ENCODE results near the gene OR51E2. TPM values are rescaled to one million over a fixed set of nuclear protein-coding genes. Genes with fewer than 3 reads are reported as not detected.
A peak's percentile ranks its signal among the peaks of the same experiment; 100 is the strongest.

The OR51E2 gene
- total and polyA plus RNA-seq, 4 donors = 0.51 to 1.2 TPM; not detected in 2

- ATAC-seq (ENCODE audit: low FRiP score) (no peak), DNase-seq (no peak)
- no peaks in the 10 kb centered on the region for H3K36me3 ChIP-seq (ENCODE audit: control insufficient read depth in 1 of 2, insufficient read depth in 2 of 2, low read length in 1 of 2)
- no peak overlapping the region for H3K4me3 ChIP-seq (ENCODE audit: low read length in 2 of 2)
- H3K27me3 ChIP-seq (ENCODE audit: control insufficient read depth in 1 of 2, insufficient read depth in 2 of 2, low read length in 1 of 2) = no peaks in the 10 kb centered on the region
- 73 to 81% methylated on average over 2 of the region's 2 CpGs for WGBS, 2 donors
- H3K27ac ChIP-seq (ENCODE audit: low read depth in 1 of 2, low read length in 2 of 2) = no peak overlapping the region
- intact Hi-C loops (cut with DNase I) = no loop called here
- no peaks in the 10 kb centered on the region for H3K9me3 ChIP-seq (ENCODE audit: control insufficient read depth, low read length)
- no peaks in the 10 kb centered on the region for H3K4me1 ChIP-seq (ENCODE audit: control insufficient read depth in 1 of 2, insufficient read depth in 2 of 2, low read length in 2 of 2)
Measured at GRCh38 chr11:4645974-4646373, 51.7 kb downstream of the OR51E2 start.

GRCh38 chr11:4644233-4644632 is 53.4 kb downstream of the OR51E2 start:
- Histone ChIP-seq H3K4me3 (ENCODE audit: low read length in 2 of 2) (no peak overlapping the region), H3K9me3 (ENCODE audit: control insufficient read depth, low read length) (no peaks in the 10 kb centered on the region), H3K4me1 (ENCODE audit: control insufficient read depth in 1 of 2, insufficient read depth in 2 of 2, low read length in 2 of 2) (no peaks in the 10 kb centered on the region), H3K27me3 (ENCODE audit: control insufficient read depth in 1 of 2, insufficient read depth in 2 of 2, low read length in 1 of 2) (no peaks in the 10 kb centered on the region), H3K27ac (ENCODE audit: low read depth in 1 of 2, low read length in 2 of 2) (no peak overlapping the region), H3K36me3 (ENCODE audit: control insufficient read depth in 1 of 2, insufficient read depth in 2 of 2, low read length in 1 of 2) (no peaks in the 10 kb centered on the region)
- 40 to 41% methylated on average over 4 of the region's 4 CpGs for WGBS, 2 donors
- intact Hi-C loops (cut with DNase I) = no loop called here
- ATAC-seq (ENCODE audit: low FRiP score) = no peak
- DNase-seq = no peak

- no peak within 1 kb of the TSS for H3K27ac ChIP-seq (ENCODE audit: low read depth in 1 of 2, low read length in 2 of 2)
- H3K27me3 ChIP-seq (ENCODE audit: control insufficient read depth in 1 of 2, insufficient read depth in 2 of 2, low read length in 1 of 2) = no peaks in the 10 kb centered on the region
- no peaks in the 10 kb centered on the region for H3K9me3 ChIP-seq (ENCODE audit: control insufficient read depth, low read length)
- H3K4me3 ChIP-seq (ENCODE audit: low read length in 2 of 2) = no peak within 1 kb of the TSS
- WGBS, 2 donors = 64 to 79% methylated on average over 3 of the region's 3 CpGs
- H3K36me3 ChIP-seq (ENCODE audit: control insufficient read depth in 1 of 2, insufficient read depth in 2 of 2, low read length in 1 of 2) = no peaks in the 10 kb centered on the region
- DNase-seq = no peak
- H3K4me1 ChIP-seq (ENCODE audit: control insufficient read depth in 1 of 2, insufficient read depth in 2 of 2, low read length in 2 of 2) = no peaks in the 10 kb centered on the region
- intact Hi-C loops (cut with DNase I) = no loop called here
- ATAC-seq (ENCODE audit: low FRiP score) = no peak
Measured at GRCh38 chr11:4643682-4644081, 54.0 kb downstream of the OR51E2 start, which contains the start of gene OR51E1. OR51E1 (plus strand) TSS chr11:4643982; CDS start chr11:4652527, 8,545 bp downstream.

- H3K9me3 ChIP-seq (ENCODE audit: control insufficient read depth, low read length) = no peaks in the 10 kb centered on the region
- no peaks in the 10 kb centered on the region for H3K36me3 ChIP-seq (ENCODE audit: control insufficient read depth in 1 of 2, insufficient read depth in 2 of 2, low read length in 1 of 2)
- 9 to 10% methylated on average over 5 of the region's 5 CpGs for WGBS, 2 donors
- H3K4me3 ChIP-seq (ENCODE audit: low read length in 2 of 2) = no peak overlapping the region
- DNase-seq (no peak), ATAC-seq (ENCODE audit: low FRiP score) (no peak)
- no peaks in the 10 kb centered on the region for H3K4me1 ChIP-seq (ENCODE audit: control insufficient read depth in 1 of 2, insufficient read depth in 2 of 2, low read length in 2 of 2)
- H3K27ac ChIP-seq (ENCODE audit: low read depth in 1 of 2, low read length in 2 of 2) = no peak overlapping the region
- no peaks in the 10 kb centered on the region for H3K27me3 ChIP-seq (ENCODE audit: control insufficient read depth in 1 of 2, insufficient read depth in 2 of 2, low read length in 1 of 2)
- intact Hi-C loops (cut with DNase I) = no loop called here
Measured at GRCh38 chr11:4643076-4643475, 54.6 kb downstream of the OR51E2 start.

- Histone ChIP-seq H3K27ac (ENCODE audit: low read depth in 1 of 2, low read length in 2 of 2) (no peak overlapping the region), H3K36me3 (ENCODE audit: control insufficient read depth in 1 of 2, insufficient read depth in 2 of 2, low read length in 1 of 2) (no peaks in the 10 kb centered on the region), H3K4me1 (ENCODE audit: control insufficient read depth in 1 of 2, insufficient read depth in 2 of 2, low read length in 2 of 2) (no peaks in the 10 kb centered on the region), H3K4me3 (ENCODE audit: low read length in 2 of 2) (no peak overlapping the region), H3K27me3 (ENCODE audit: control insufficient read depth in 1 of 2, insufficient read depth in 2 of 2, low read length in 1 of 2) (no peaks in the 10 kb centered on the region), H3K9me3 (ENCODE audit: control insufficient read depth, low read length) (no peaks in the 10 kb centered on the region)
- WGBS, 2 donors = 87 to 89% methylated on average over 7 of the region's 7 CpGs
- DNase-seq = no peak
- intact Hi-C loops (cut with DNase I) = no loop called here
- no peak for ATAC-seq (ENCODE audit: low FRiP score)
Measured at GRCh38 chr11:4642043-4642442, 55.6 kb downstream of the OR51E2 start.

- H3K36me3 ChIP-seq (ENCODE audit: control insufficient read depth in 1 of 2, insufficient read depth in 2 of 2, low read length in 1 of 2) = no peaks in the 10 kb centered on the region
- 79 to 88% methylated on average over 7 of the region's 7 CpGs for WGBS, 2 donors
- H3K27me3 ChIP-seq (ENCODE audit: control insufficient read depth in 1 of 2, insufficient read depth in 2 of 2, low read length in 1 of 2) = no peaks in the 10 kb centered on the region
- ATAC-seq (ENCODE audit: low FRiP score) (no peak), DNase-seq (no peak)
- no peak overlapping the region for H3K4me3 ChIP-seq (ENCODE audit: low read length in 2 of 2)
- no peak overlapping the region for H3K27ac ChIP-seq (ENCODE audit: low read depth in 1 of 2, low read length in 2 of 2)
- H3K4me1 ChIP-seq (ENCODE audit: control insufficient read depth in 1 of 2, insufficient read depth in 2 of 2, low read length in 2 of 2) = no peaks in the 10 kb centered on the region
- intact Hi-C loops (cut with DNase I) = no loop called here
- no peaks in the 10 kb centered on the region for H3K9me3 ChIP-seq (ENCODE audit: control insufficient read depth, low read length)
Measured at GRCh38 chr11:4641501-4641900, 56.2 kb downstream of the OR51E2 start.

- 94 to 95% methylated on average over 6 of the region's 6 CpGs for WGBS, 2 donors
- no peak overlapping the region for H3K4me3 ChIP-seq (ENCODE audit: low read length in 2 of 2)
- H3K27me3 ChIP-seq (ENCODE audit: control insufficient read depth in 1 of 2, insufficient read depth in 2 of 2, low read length in 1 of 2) = no peaks in the 10 kb centered on the region
- H3K4me1 ChIP-seq (ENCODE audit: control insufficient read depth in 1 of 2, insufficient read depth in 2 of 2, low read length in 2 of 2) = no peaks in the 10 kb centered on the region
- intact Hi-C loops (cut with DNase I) = loop anchor here (5.0 to 10.0 kb wide), 2 partner anchors 187 to 365 kb away; no protein-coding TSS in a partner anchor
- H3K27ac ChIP-seq (ENCODE audit: low read depth in 1 of 2, low read length in 2 of 2) = no peak overlapping the region
- no peaks in the 10 kb centered on the region for H3K9me3 ChIP-seq (ENCODE audit: control insufficient read depth, low read length)
- DNase-seq (no peak), ATAC-seq (ENCODE audit: low FRiP score) (no peak)
- H3K36me3 ChIP-seq (ENCODE audit: control insufficient read depth in 1 of 2, insufficient read depth in 2 of 2, low read length in 1 of 2) = no peaks in the 10 kb centered on the region
Measured at GRCh38 chr11:4639931-4640330, 57.7 kb downstream of the OR51E2 start.

- H3K9me3 ChIP-seq (ENCODE audit: control insufficient read depth, low read length) = no peaks in the 10 kb centered on the region
- no peak for ATAC-seq (ENCODE audit: low FRiP score)
- H3K4me3 ChIP-seq (ENCODE audit: low read length in 2 of 2) = no peak overlapping the region
- no peaks in the 10 kb centered on the region for H3K27me3 ChIP-seq (ENCODE audit: control insufficient read depth in 1 of 2, insufficient read depth in 2 of 2, low read length in 1 of 2)
- 84 to 86% methylated on average over 3 of the region's 3 CpGs for WGBS, 2 donors
- intact Hi-C loops (cut with DNase I) = loop anchor here (5.0 to 10.0 kb wide), 2 partner anchors 190 to 367 kb away; no protein-coding TSS in a partner anchor
- no peak for DNase-seq
- H3K27ac ChIP-seq (ENCODE audit: low read depth in 1 of 2, low read length in 2 of 2) = no peak overlapping the region
- H3K4me1 ChIP-seq (ENCODE audit: control insufficient read depth in 1 of 2, insufficient read depth in 2 of 2, low read length in 2 of 2) = no peaks in the 10 kb centered on the region
- no peaks in the 10 kb centered on the region for H3K36me3 ChIP-seq (ENCODE audit: control insufficient read depth in 1 of 2, insufficient read depth in 2 of 2, low read length in 1 of 2)
Measured at GRCh38 chr11:4637662-4638047, 60.0 kb downstream of the OR51E2 start.

- ATAC-seq (ENCODE audit: low FRiP score) (peak; percentile 92), DNase-seq (peak; percentile 65 to 87)
- H3K9me3 ChIP-seq (ENCODE audit: control insufficient read depth, low read length) = no peaks in the 10 kb centered on the region
- intact Hi-C loops (cut with DNase I) = loop anchor here (5.0 to 10.0 kb wide), 2 partner anchors 190 to 368 kb away; no protein-coding TSS in a partner anchor
- H3K27ac ChIP-seq (ENCODE audit: low read depth in 1 of 2, low read length in 2 of 2) = no peak within 1 kb of the TSS
- H3K27me3 ChIP-seq (ENCODE audit: control insufficient read depth in 1 of 2, insufficient read depth in 2 of 2, low read length in 1 of 2) = no peaks in the 10 kb centered on the region
- 19 to 22% methylated on average over 21 of the region's 21 CpGs for WGBS, 2 donors
- H3K4me3 ChIP-seq (ENCODE audit: low read length in 2 of 2) = no peak within 1 kb of the TSS
- no peaks in the 10 kb centered on the region for H3K36me3 ChIP-seq (ENCODE audit: control insufficient read depth in 1 of 2, insufficient read depth in 2 of 2, low read length in 1 of 2)
- no peaks in the 10 kb centered on the region for H3K4me1 ChIP-seq (ENCODE audit: control insufficient read depth in 1 of 2, insufficient read depth in 2 of 2, low read length in 2 of 2)
Measured at GRCh38 chr11:4636962-4637661, 60.5 kb downstream of the OR51E2 start, which contains the start of gene OR51D1. OR51D1 (plus strand) TSS chr11:4637477; CDS start chr11:4639791, 2,314 bp downstream.

All from aorta (tissue), 5 donors.